ENCODE data around the gene YPEL4. TPM values are rescaled to one million over a fixed set of nuclear protein-coding genes. Genes with fewer than 3 reads are reported as not detected.
A peak's percentile ranks its signal among the peaks of the same experiment; 100 is the strongest.

Gene YPEL4
- total RNA-seq, 2 experiments from 2014 or later = 6.9 to 7.1 TPM

GRCh38 chr11:57638005-57638781 is 11.5 kb downstream of the YPEL4 start:
- H3K9me3 Mint-ChIP-seq = no peaks in the 10 kb centered on the region
- POLR2A ChIA-PET = interaction anchor here (0.7 to 3.5 kb wide), 5 partner anchors 14 to 156 kb away, joined by 4 to 29 read pairs (median 5); partner anchors contain the start of gene UBE2L6
- H3K36me3 Mint-ChIP-seq = no peaks in the 10 kb centered on the region
- ATAC-seq (ENCODE audit: low read depth) (peak; percentile 49), DNase-seq (peak; percentile 57)
- peak overlapping the region; percentile 99 for H3K4me3 Mint-ChIP-seq
- H3K27me3 Mint-ChIP-seq = peaks cover 28% of the 10 kb centered on the region
- H3K27ac Mint-ChIP-seq = peak overlapping the region; percentile 88
- peaks cover 19% of the 10 kb centered on the region for H3K4me1 Mint-ChIP-seq

- peak overlapping the region; percentile 88 for H3K27ac Mint-ChIP-seq
- POLR2A ChIA-PET = interaction anchor here (1.8 kb wide), 1 partner anchor 70 kb away, joined by 5 read pairs; the partner anchor contains the start of gene UBE2L6
- H3K36me3 Mint-ChIP-seq = no peaks in the 10 kb centered on the region
- peaks cover 19% of the 10 kb centered on the region for H3K4me1 Mint-ChIP-seq
- DNase-seq (no peak), ATAC-seq (ENCODE audit: low read depth) (no peak)
- peak overlapping the region; percentile 99 for H3K4me3 Mint-ChIP-seq
- no peaks in the 10 kb centered on the region for H3K9me3 Mint-ChIP-seq
- H3K27me3 Mint-ChIP-seq = peaks cover 28% of the 10 kb centered on the region
Observed at GRCh38 chr11:57637626-57638004, 12.1 kb downstream of the YPEL4 start.

- peaks cover 13% of the 10 kb centered on the region for H3K4me1 Mint-ChIP-seq
- ATAC-seq (ENCODE audit: low read depth) (no peak), DNase-seq (no peak)
- H3K27me3 Mint-ChIP-seq = peaks cover 39% of the 10 kb centered on the region
- no peak overlapping the region for H3K27ac Mint-ChIP-seq
- POLR2A ChIA-PET = no interaction called here
- H3K4me3 Mint-ChIP-seq = no peak overlapping the region
- H3K36me3 Mint-ChIP-seq = no peaks in the 10 kb centered on the region
- H3K9me3 Mint-ChIP-seq = no peaks in the 10 kb centered on the region
Observed at GRCh38 chr11:57635246-57635645, 14.5 kb downstream of the YPEL4 start.

- no peaks in the 10 kb centered on the region for H3K36me3 Mint-ChIP-seq
- POLR2A ChIA-PET = no interaction called here
- H3K27me3 Mint-ChIP-seq = peaks cover 39% of the 10 kb centered on the region
Observed at GRCh38 chr11:57634311-57634710, 15.4 kb downstream of the YPEL4 start.

GRCh38 chr11:57633394-57634070 is 16.2 kb downstream of the YPEL4 start:
- peaks cover 9% of the 10 kb centered on the region for H3K4me1 Mint-ChIP-seq
- no peak overlapping the region for H3K27ac Mint-ChIP-seq
- POLR2A ChIA-PET = no interaction called here
- peaks cover 42% of the 10 kb centered on the region for H3K27me3 Mint-ChIP-seq
- no peaks in the 10 kb centered on the region for H3K9me3 Mint-ChIP-seq
- ATAC-seq (ENCODE audit: low read depth) (no peak), DNase-seq (no peak)
- H3K4me3 Mint-ChIP-seq = no peak overlapping the region
- H3K36me3 Mint-ChIP-seq = no peaks in the 10 kb centered on the region

More at GRCh38 chr11:57634311-57634710, 15.4 kb downstream of the YPEL4 start:
- no peak overlapping the region for H3K27ac Mint-ChIP-seq
- no peak overlapping the region for H3K4me3 Mint-ChIP-seq
- peaks cover 13% of the 10 kb centered on the region for H3K4me1 Mint-ChIP-seq
- ATAC-seq (ENCODE audit: low read depth) = no peak
- H3K9me3 Mint-ChIP-seq = no peaks in the 10 kb centered on the region
- DNase-seq = no peak

GRCh38 chr11:57632116-57632515 is 17.6 kb downstream of the YPEL4 start:
- Mint-ChIP-seq H3K27me3 (peaks cover 36% of the 10 kb centered on the region), H3K4me3 (no peak overlapping the region), H3K9me3 (no peaks in the 10 kb centered on the region), H3K27ac (no peak overlapping the region), H3K4me1 (peaks cover 3% of the 10 kb centered on the region), H3K36me3 (no peaks in the 10 kb centered on the region)
- ATAC-seq (ENCODE audit: low read depth) = no peak
- no peak for DNase-seq
- POLR2A ChIA-PET = no interaction called here

GRCh38 chr11:57630171-57630570 is 19.5 kb downstream of the YPEL4 start:
- POLR2A ChIA-PET = no interaction called here
- H3K9me3 Mint-ChIP-seq = no peaks in the 10 kb centered on the region
- no peaks in the 10 kb centered on the region for H3K36me3 Mint-ChIP-seq
- no peak overlapping the region for H3K27ac Mint-ChIP-seq
- no peak for ATAC-seq (ENCODE audit: low read depth)
- no peak for DNase-seq
- H3K4me1 Mint-ChIP-seq = peaks cover 2% of the 10 kb centered on the region
- H3K4me3 Mint-ChIP-seq = no peak overlapping the region
- H3K27me3 Mint-ChIP-seq = peaks cover 29% of the 10 kb centered on the region

- no peak for DNase-seq
- POLR2A ChIA-PET = no interaction called here
- Mint-ChIP-seq H3K27ac (no peak overlapping the region), H3K4me1 (peaks cover 2% of the 10 kb centered on the region), H3K4me3 (no peak overlapping the region), H3K27me3 (peaks cover 14% of the 10 kb centered on the region), H3K9me3 (peaks cover 3% of the 10 kb centered on the region), H3K36me3 (no peaks in the 10 kb centered on the region)
- ATAC-seq (ENCODE audit: low read depth) = no peak
Observed at GRCh38 chr11:57626895-57627294, 22.8 kb downstream of the YPEL4 start.

- H3K36me3 Mint-ChIP-seq = no peaks in the 10 kb centered on the region
- H3K27ac Mint-ChIP-seq = no peak overlapping the region
- peaks cover 7% of the 10 kb centered on the region for H3K27me3 Mint-ChIP-seq
- peaks cover 2% of the 10 kb centered on the region for H3K4me1 Mint-ChIP-seq
- peaks cover 5% of the 10 kb centered on the region for H3K9me3 Mint-ChIP-seq
- no peak for DNase-seq
- H3K4me3 Mint-ChIP-seq = no peak overlapping the region
- POLR2A ChIA-PET = no interaction called here
- ATAC-seq (ENCODE audit: low read depth) = no peak
Observed at GRCh38 chr11:57624864-57625263, 24.8 kb downstream of the YPEL4 start.

- Mint-ChIP-seq H3K9me3 (peaks cover 8% of the 10 kb centered on the region), H3K36me3 (no peaks in the 10 kb centered on the region), H3K27ac (no peak overlapping the region), H3K4me1 (no peaks in the 10 kb centered on the region), H3K27me3 (peaks cover 4% of the 10 kb centered on the region), H3K4me3 (no peak overlapping the region)
- ATAC-seq (ENCODE audit: low read depth) (no peak), DNase-seq (no peak)
- POLR2A ChIA-PET = no interaction called here
Observed at GRCh38 chr11:57622263-57622662, 27.4 kb downstream of the YPEL4 start.

- Mint-ChIP-seq H3K36me3 (no peaks in the 10 kb centered on the region), H3K4me1 (no peaks in the 10 kb centered on the region), H3K27me3 (peaks cover 8% of the 10 kb centered on the region), H3K9me3 (peaks cover 8% of the 10 kb centered on the region), H3K4me3 (no peak overlapping the region), H3K27ac (no peak overlapping the region)
- ATAC-seq (ENCODE audit: low read depth) (no peak), DNase-seq (no peak)
- POLR2A ChIA-PET = no interaction called here
Observed at GRCh38 chr11:57620467-57620866, 29.2 kb downstream of the YPEL4 start.

- Mint-ChIP-seq H3K27me3 (peaks cover 8% of the 10 kb centered on the region), H3K4me3 (no peak overlapping the region), H3K27ac (no peak overlapping the region), H3K9me3 (peaks cover 8% of the 10 kb centered on the region), H3K36me3 (no peaks in the 10 kb centered on the region), H3K4me1 (no peaks in the 10 kb centered on the region)
- POLR2A ChIA-PET = no interaction called here
- DNase-seq = no peak
- no peak for ATAC-seq (ENCODE audit: low read depth)
Observed at GRCh38 chr11:57619331-57619730, 30.4 kb downstream of the YPEL4 start.

- no peaks in the 10 kb centered on the region for H3K36me3 Mint-ChIP-seq
- no peaks in the 10 kb centered on the region for H3K4me1 Mint-ChIP-seq
- DNase-seq (no peak), ATAC-seq (ENCODE audit: low read depth) (no peak)
- POLR2A ChIA-PET = no interaction called here
- peaks cover 8% of the 10 kb centered on the region for H3K9me3 Mint-ChIP-seq
- no peak overlapping the region for H3K27ac Mint-ChIP-seq
- no peak overlapping the region for H3K4me3 Mint-ChIP-seq
- peaks cover 8% of the 10 kb centered on the region for H3K27me3 Mint-ChIP-seq
Observed at GRCh38 chr11:57618438-57618837, 31.3 kb downstream of the YPEL4 start.

GRCh38 chr11:57616595-57616994 is 33.1 kb downstream of the YPEL4 start:
- Mint-ChIP-seq H3K27ac (no peak overlapping the region), H3K4me3 (no peak overlapping the region), H3K4me1 (no peaks in the 10 kb centered on the region), H3K9me3 (peaks cover 5% of the 10 kb centered on the region), H3K36me3 (no peaks in the 10 kb centered on the region), H3K27me3 (peaks cover 8% of the 10 kb centered on the region)
- POLR2A ChIA-PET = no interaction called here
- DNase-seq (no peak), ATAC-seq (ENCODE audit: low read depth) (no peak)

Data from activated naive CD8-positive, alpha-beta T cell treated with anti-CD3 and anti-CD28 coated beads, Interleukin-2, amount 10 ng/mL, durations not matched to agents 7 days and 5 days (primary cell).